Tongue (tissue), 2 donors: Measurements from ENCODE around the gene ZFP57. TPM values are rescaled to one million over a fixed set of nuclear protein-coding genes. Genes with fewer than 3 reads are reported as not detected.

Experiments
- DNase-seq: peaks from one replicate; pipeline ENCODE4 v3.0.0-alpha.2; 2015
- total RNA-seq: library from RNA; depleted of rRNA; stranded (reverse); fragments of >200 nt; gene quantifications from one replicate; pipeline ENCODE4 v1.2.3, GENCODE V29; 2014

ZFP57 gene
- total RNA-seq, 1 donor from 2014 or later, result not detected

- no peak for DNase-seq
These were observed 25.3 kb downstream of the ZFP57 start for GRCh38 chr6:29655658-29656057.

DNA sequence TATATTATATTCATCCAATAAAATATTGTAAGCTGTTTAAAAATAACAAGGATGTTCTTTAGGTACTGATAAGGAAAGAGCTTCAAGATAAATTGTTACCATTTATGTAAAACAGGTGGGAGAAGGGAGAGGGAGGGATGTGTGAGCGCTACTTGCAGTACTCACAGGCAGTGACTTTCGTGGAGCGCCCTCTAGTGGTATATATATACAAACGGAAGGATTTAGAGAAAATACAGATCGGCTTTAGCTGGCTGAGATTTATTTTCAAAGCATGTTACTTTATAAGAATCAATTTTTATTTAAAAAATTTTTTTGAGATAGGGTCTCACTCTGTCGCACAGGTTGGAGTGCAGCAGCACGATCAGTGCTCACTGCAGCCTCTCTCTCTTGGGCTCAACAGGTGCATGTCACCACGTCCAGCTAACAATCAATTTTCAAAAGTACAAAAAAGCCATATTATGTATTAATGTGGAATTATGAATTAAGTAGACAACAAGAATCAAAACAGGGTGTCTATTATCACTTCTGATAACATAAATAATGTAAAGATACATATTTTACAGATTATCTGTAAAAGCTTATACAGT lies 27.4 kb downstream of the ZFP57 start:
- DNase-seq, result peak; percentile 87

DNA sequence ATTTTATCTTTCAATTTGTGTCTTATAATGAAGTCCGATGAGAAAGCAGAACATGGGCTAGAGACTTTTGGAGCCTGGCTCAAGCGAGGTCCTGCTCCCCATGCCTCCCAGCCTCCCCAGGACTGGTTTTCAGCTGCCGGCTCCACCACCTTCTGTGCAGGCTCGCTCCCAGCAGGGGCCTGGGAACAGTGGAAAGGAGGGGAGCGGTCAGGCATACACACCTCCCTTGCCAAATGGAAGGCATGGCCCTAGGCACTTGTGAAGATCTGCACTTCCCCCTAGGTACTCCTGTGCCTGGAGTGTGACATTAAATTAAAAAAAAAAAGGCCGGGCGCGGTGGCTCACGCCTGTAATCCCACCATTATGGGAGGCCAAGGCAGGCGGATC lies 28.8 kb downstream of the ZFP57 start:
- no peak for DNase-seq

DNA sequence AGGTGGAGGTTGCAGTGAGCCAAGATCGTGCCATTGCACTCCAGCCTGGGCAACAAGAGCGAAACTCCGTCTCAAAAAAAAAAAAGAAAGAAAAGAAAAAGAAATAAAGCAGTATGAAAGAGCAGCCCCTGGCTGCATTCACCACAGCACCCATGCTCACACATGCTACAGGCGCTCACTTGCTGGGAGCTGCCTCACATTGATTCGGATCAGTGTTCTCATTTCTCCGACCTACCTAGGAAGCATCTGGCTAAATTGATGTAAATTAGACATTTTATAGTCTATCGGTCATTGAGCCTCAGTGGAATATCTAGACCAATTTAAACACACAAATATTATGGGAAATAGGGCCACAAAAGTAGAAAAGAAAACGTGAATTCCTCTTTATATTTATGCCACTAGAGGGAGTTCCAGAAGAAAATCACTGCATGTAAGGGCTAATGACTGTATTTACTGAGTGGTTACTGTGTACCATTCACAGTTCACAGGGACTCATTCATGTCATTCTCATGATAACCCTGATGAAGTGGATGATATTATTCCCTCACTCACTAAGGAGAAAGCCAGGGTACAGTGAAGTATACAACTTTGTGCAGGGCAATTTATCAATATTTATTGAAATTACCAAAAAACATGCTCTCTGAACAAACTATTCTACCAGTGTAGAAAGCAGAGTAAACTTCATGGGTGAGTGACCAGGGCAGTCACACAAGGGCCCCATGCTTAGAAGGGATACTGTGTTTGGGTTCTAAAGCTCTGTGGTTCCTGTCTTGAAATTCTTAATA lies 29.3 kb downstream of the ZFP57 start:
- DNase-seq, result peak; percentile 33

DNA sequence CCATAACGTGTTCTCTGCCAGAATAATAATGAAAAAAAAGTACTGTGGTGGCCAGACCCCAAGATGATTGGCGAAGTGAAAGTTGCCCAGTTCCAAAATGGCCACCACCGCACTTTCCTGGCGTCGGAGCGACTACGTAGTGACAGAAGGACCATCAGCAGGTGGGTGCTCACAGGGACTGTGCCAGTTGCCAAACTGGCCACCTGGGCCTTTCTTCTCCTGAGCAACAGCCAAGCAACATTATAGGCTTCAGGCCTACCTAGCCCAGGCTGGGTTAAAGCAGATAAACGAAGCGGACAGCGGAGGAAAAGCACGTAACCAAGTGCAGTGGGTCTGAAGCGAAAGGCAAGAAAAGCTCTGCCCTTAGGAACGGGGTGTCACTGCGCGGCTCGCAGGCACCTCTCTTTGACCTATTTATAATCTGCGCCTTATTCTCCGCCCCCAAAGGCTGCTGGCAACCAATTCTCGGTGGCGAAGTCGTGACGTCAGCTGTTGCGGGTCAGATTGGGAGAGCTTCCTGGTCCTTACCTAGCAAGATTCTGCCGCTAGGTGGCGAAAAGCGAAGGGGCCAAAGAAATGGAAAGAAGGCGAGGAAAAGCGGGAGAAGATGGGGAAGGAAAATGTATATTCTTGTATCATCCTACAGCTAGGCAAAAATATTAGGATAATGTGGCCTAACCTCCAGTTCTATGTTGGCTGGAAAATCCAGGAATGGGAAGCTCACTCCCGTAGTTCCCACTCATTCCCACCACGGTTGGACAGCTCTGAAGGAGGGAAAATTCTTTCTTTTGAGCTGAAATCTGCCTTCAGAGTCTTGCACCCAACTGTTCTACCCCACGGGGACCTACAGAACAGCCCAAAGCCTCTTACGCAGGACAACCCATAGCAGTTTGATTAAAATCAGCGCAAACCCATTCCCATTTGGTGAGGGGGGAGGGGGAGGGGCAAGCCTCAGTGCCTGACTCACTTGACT lies 31.0 kb downstream of the ZFP57 start:
- DNase-seq, result peak; percentile 99

DNA sequence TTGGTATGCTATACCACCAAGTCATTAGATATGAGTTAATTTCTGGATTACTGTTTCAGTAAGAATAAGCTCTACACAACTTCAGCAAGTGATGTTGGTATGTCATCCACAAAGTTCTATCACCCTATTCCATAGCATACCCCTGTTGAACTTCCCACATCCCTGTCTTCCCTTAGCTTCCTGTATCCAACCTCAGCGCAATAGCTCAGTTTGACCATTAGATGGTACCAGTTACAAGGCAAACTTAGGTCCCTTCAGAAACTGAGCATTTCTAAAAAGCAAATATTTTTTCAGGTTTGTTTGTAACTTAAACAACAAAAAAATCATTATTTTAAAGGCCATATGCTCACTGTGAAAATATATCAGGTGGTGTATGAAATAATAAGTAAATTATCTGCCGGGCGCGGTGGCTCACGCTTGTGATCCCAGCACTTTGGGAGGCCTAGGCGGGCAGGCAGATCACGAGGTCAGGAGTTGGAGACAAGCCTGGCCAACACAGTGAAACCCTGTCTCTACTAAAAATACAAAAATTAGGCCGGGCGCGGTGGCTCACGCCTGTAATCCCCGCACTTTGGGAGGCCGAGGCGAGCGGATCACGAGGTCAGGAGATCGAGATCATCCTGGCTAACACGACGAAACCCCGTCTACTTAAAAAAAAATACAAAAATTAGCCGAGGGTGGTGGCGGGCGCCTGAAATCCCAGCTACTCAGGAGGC lies 32.9 kb downstream of the ZFP57 start:
- DNase-seq, result peak; percentile 37

GRCh38 chr6:29641430-29642148 lies 39.4 kb downstream of the ZFP57 start:
- DNase-seq, result no peak

- DNase-seq, result no peak
These were observed 43.7 kb downstream of the ZFP57 start for GRCh38 chr6:29637247-29637646.

- DNase-seq, result no peak
These were observed 47.4 kb downstream of the ZFP57 start for GRCh38 chr6:29633534-29633905.

DNA sequence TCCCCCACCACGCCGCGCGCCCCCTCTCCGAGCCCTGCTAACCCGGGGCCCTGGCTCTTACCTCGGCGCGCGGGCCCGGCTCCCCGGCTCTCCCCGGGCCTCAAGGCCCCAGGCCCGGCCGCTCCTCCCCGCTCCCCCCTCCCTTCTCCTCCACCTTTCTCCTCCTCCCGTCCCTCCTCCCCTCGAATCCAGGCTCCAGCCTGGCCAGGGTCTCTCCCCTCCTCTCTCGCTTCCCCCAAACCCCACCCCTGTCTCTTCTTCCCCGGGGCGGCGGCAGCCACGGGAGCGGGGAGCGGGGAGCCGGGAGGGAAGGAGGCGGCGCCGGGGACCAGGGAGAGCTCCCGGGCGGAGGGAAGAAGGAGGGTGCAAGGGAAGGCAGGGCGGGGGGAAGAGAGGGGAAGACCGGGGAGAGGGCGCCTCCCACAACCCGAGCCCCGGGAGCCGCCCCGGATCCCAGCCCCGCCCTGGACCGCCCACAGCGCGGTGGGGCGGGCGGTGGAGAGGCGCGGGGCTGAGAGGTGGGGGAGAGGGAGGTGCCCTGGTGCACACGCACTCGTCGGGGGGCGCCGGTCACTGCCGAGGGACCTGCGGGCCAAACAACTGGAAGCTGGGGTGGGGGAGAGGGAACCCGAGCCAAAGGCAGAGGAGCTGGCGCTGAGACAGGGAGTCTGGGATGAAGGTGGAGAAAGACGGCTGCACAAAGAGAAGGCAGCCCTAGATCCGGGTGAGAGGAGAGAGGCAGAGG lies 48.0 kb downstream of the ZFP57 start, which contains the start of gene GABBR1:
Gene GABBR1, minus strand, starts transcription at position 395 of the 745 bp plus-strand sequence. CDS start 798 bp downstream, outside the sequence.
- DNase-seq, result peak; percentile 97

DNA sequence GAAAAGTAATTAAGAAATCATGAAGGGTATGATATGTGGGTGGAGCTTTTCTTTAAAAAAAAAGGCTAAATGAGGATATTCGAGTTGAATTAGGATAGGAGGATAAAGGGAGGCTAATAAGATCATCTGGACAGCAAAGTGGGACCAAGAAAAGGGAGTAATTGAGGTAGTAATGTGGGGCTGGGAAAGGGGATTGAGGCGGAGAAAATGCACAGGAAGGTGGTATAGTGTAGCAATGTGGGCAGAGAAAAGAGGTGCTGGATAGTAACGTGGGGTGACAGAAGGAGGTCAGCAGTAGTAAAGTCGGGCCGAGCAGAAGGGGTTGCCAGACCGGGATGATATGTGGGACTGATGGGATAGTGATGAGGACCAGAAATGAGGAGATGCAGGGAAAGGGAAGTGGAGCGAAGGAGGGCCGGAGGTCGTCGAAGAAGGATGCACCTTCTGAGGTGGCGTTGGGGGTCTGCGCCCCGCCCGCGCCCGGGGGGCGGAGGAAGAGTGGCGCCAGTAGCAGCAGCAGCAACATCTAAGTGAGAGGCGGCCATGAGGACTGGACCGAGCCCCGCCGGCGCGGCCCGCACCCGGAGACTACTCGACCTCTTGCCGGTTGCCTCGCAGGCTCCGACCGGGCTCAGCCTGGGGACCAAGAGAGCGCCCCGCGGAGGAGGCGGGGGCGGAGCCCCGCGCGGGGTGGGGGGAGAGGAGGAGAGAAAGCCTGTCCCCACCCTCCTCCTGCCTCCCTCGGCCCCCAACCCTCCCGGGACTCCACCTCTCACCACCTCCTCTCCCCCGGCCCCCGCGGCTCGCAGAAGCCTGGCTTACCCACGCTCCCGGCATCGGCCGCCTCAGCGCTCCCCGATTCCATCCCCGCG lies 48.9 kb downstream of the ZFP57 start:
- peak; percentile 63 for DNase-seq

DNA sequence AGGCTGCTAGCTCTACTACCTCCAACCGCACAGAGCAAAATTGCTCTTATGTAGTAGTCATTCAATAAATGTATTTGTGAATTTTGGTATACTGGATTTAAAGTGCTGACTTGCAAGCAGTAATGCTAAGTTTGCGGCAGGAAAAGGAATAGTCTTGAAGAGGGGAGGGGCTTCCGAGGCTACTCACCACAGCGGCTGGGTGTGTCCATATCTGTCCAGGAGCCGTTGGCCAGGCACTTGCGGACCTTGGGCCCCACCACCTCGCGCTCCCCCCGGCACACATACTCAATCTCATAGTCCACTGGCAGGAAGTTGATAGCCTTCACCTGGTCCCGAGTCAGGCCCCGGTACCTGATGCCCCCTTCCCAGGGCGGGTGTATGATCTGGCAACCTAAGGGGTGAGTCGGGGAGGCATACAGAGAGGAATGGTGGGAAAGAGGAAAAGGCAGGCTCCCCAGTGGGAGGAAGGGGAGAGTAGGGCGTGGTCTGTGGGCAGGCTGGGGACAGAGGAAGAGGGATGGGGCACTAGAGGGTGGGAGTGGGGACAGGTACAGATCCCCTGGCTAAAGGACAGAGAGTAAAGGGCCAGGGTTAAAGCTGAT lies 49.6 kb downstream of the ZFP57 start:
- DNase-seq, result no peak

DNA sequence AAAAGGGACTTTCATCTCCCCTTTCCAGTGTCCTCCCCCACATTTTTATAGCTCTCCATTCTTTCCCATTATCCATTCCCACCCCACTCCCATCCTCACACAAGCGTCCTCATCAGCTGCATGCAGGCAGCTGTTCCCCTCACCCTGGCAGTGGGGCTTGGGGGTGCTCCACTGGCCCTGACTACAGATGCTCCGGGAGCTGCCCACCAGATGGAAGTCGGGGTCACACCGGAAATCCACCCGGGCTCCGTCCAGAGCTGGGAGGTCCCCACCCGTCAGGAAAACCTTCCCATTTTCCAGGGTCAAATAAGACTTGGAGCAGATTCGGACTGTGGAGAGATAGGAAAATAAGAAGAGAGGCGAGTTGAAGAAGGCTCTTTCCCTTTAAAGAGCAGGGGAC lies 50.6 kb downstream of the ZFP57 start:
- DNase-seq, result no peak

GRCh38 chr6:29629571-29629970 lies 51.4 kb downstream of the ZFP57 start:
- no peak for DNase-seq

GRCh38 chr6:29628419-29629281 lies 52.3 kb downstream of the ZFP57 start:
- peak; percentile 85 for DNase-seq

DNA sequence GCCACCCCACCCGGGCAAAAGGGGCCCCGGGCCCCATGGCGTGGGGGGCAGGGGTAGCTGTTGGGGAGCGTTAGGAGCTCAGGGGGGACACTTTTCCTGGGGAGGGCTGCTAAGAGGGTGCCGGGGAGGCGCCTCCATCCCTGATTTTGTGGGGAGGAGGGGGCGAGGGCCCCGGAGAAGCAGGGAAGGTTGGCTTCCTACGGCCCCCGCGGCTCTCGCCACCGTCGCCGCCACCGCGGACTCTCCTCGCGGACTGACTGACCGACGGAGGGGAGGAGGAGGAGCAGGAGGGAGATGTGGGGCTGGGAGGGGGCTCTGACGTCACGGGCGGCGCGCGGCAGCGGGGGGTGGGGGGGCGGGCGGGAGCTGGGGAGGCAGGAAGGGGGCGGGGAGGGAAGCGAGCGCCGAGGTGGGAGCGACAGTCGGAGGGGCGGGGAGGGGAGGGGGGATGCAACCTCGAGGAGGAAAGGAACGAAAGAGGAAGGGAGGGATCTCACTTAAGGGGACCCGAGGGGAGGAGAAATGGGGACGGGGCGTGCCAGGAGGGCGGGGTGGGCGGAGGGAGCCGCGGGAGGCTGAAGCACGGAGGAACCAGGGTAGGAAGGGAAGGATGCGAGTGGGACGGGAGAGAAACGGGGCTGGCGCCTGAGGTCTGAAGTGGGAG lies 53.1 kb downstream of the ZFP57 start:
- peak; percentile 87 for DNase-seq

DNA sequence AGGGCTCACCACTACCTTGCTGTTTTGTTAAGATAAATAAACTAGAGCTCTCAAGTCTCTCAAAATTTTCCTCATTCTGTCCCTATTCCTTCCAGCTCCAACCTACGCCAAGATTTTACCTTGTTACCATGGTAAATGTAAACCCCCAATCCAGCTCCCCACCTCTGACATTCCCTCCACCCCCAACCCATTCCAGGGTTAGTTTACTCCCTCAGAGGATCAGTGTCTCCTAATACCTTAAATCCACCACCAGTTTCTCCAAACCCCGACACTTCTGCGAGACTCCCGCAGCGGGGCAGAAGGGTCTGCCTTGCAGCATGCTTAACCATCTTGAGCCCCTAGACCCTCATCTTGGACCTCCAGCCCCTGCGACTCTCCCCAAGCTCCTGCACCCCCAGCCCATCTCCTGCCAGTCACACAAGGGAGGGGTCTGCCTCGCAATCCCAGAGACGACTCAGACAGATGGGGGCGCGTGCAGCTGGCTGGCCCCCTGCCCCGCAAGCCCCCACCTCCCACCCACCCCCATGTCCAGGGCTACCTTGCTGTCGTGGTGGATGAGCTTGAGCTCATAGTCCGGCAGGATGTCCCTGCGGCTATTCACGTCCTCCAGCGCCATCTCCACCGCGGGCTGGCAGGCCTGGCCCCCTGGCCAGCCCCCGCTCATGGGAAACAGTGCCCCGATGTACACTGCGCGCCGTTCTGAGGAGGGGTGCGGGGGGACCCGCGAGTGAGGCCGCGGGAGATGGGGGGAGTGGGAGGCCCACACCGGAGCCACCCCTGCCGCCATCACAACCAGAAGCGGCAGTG lies 53.8 kb downstream of the ZFP57 start:
- no peak for DNase-seq
